GM12875 (cell line): Measurements from ENCODE around the gene PPFIA4.

Experiments
- H3K4me3 ChIP-seq: one replicate; pipeline ENCODE4 v1.5.1; 2011; ENCODE audit warnings: low read depth, low read length, control low read depth
- CTCF ChIP-seq: IDR thresholded peaks from 2 replicates; pipeline ENCODE4 v1.5.1; 2011; ENCODE audit warnings: low read depth, mild to moderate bottlenecking, control low read depth, inconsistent platforms, low read length, moderate library complexity, borderline replicate concordance; ENCODE audit not compliant: insufficient read depth

Gene PPFIA4

DNA sequence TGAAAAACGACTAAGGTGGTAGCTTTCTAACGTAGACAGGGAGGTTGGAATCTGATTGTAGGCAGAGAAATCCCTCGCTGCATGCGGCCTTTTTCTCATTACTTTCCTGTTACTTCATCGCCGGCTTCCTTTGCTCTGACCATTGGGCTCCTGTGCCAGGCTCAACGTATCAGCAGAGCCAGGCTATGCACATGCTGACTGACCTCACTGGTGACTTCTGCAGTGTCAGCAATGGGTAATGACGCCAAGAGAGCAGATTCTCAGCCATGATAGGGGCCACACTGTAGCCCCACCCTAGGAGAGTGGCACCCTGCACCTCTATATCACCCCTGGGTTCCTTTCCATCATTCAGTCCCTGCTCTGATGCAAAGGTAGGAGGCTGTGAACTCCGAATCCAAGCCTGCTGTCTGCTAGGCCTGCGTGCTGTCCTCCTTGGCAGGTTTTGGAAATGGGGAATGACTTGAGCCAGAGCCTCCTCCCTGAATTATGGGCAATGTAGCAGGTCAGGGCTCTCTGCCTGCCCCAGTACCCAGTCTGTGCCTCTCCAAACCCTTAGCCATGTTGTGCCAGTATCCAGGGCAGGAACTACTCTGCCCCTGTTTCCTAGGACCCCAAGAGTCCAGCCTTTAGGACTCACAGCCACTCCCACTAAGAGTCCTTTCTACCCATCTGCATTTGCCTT, 11.4 kb downstream of the PPFIA4 start:
- TF ChIP-seq CTCF, result no peak
- no peak overlapping the region for H3K4me3 ChIP-seq

- H3K4me3 ChIP-seq, result no peak overlapping the region
- TF ChIP-seq CTCF, result no peak
These were observed 12.0 kb downstream of the PPFIA4 start for GRCh38 chr1:203038217-203038741.

- H3K4me3 ChIP-seq, result no peak overlapping the region
- peak; percentile 90 for TF ChIP-seq CTCF
These were observed 12.8 kb downstream of the PPFIA4 start for GRCh38 chr1:203038891-203039608.

DNA sequence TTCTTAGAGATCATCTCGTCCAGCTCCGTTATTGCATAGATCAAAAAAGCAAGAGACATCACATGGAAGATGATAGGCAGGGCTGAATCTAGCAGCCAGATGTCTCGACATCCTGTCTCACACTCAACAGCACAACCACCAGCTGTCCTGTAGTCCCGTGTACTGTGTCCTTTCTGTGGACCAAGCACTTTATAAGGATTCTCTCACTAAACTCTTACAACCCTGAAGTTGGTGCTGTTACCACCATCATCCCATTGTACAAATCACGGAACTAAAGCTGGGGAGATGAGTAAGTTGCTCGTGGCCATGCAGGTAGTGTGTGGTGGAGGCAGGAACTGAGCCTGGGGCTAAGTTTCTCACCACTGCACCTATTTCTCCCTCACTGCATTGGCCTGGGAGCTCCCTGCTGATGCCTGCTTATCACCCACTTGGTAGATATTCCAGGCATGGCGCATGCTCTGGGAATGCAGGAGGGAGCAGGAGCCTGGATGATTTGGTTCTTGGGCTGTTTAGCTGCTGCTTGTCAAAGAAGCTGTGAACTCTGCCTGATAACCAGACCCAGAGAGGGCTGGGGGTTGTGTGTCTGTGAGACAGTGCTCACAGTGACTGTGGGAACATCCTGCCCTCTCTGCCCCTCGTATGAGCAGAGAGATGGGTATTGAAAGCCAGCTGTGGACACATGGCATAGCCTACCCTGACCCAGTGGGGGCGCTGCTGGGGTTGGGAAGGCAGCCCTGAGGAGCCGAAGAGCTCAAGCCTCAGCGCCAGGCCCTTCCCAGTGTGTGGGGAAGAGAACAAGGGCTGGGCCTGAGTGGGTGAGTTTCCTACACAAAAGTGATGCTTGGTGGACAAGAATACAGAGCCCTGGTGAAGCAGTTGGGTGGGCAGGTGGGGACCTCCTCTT, 13.6 kb downstream of the PPFIA4 start:
- no peak overlapping the region for H3K4me3 ChIP-seq
- TF ChIP-seq CTCF, result peak; percentile 21; the same call in 1 of the 2 replicates

DNA sequence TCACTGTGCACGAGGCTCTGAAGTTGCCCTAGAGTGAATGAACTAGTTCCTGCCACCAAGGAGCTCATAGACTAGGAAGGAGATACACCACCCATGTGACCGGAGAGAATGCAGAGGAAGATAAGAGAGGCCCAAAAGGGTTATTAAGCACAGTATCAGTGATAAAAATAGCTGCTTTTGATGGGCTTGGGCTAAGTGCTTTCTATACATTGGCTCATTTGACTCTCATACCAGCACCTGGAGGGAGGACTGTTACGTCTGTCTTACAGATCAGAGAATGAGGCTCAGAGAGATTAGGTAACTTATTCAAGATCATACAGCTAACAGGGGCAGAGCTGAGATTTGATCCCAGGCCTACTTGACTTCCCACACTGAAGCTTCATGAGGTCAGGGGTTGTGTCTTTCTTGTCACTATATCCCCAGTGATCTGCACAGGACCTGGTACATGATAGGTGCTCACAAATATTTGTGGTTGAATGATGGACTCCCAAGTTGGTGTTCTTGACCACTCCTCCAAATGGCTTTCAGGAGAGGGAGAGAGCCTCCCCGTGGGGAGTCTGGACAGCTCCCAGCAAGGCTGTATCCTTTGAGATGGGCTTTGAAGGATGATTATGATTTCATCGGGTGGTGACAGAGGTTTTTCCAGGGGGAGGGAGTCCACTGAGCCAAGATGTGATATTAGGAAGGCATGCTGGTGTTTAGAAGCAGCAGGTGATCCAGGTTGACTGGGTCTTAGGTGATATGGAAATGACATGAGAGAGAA, 14.4 kb downstream of the PPFIA4 start:
- TF ChIP-seq CTCF, result no peak
- no peak overlapping the region for H3K4me3 ChIP-seq

DNA sequence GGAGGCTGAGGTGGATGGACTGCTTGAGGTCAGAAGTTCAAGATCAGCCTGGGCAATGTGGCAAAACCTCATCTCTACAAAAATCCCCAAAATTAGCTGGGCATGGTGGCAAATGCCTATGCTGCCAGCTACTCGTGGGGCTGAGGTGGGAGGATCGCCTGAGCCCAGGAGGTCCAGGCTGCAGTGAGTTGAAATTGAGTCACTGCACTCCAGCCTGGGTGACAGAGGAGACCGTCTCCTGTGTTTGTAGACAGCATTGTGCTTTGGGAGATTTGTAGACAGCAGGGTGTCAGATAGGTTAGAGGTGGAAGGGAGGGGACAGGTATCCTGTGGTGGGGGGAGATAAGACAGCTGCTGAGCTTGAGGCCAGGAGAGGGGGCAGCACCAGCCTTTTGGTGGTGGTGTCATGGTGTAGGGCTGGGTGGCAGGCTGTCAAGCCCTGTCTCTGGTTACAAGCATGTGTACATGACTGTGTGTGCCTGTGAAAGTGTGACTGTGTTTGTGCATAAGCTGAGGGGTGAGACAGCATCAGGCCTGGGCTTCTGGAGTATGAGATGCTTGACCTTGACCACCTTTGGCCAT, 15.2 kb downstream of the PPFIA4 start:
- no peak overlapping the region for H3K4me3 ChIP-seq
- TF ChIP-seq CTCF, result no peak
